HG03280 (cell line): ENCODE measurements around the gene PDCD11.
A peak's percentile ranks its signal among the peaks of the same experiment; 100 is the strongest.
"Not testable (repeated sequence)": the region's sequence is repeated elsewhere in the genome, so short reads cannot be mapped to it uniquely, and the experiment has no call there.

Experiments
- ATAC-seq: cut with Tn5 transposase; IDR thresholded peaks from one replicate; pipeline ENCODE4 v1.9.1; 2021; ENCODE audit warnings: mild to moderate bottlenecking, moderate library complexity; ENCODE audit not compliant: unreplicated experiment

Gene PDCD11

GRCh38 chr10:103473261-103473671 is 76.8 kb downstream of the PDCD11 start:
- no peak for ATAC-seq

GRCh38 chr10:103474077-103474476 is 77.7 kb downstream of the PDCD11 start:
- no peak for ATAC-seq

GRCh38 chr10:103475437-103475836 is 79.0 kb downstream of the PDCD11 start:
- ATAC-seq: no peak

- ATAC-seq: no peak
Measured at GRCh38 chr10:103476046-103476768, 79.8 kb downstream of the PDCD11 start.

- ATAC-seq: no peak
Measured at GRCh38 chr10:103478671-103479070, 82.2 kb downstream of the PDCD11 start.

- ATAC-seq: no peak
Measured at GRCh38 chr10:103479135-103479534, 82.7 kb downstream of the PDCD11 start, which contains the start of gene CALHM3. Gene CALHM3 (minus strand): TSS chr10:103479240. CDS start chr10:103479032, 208 bp downstream.

- no peak for ATAC-seq
Measured at GRCh38 chr10:103480521-103480920, 84.1 kb downstream of the PDCD11 start.

GRCh38 chr10:103481974-103482531 is 85.6 kb downstream of the PDCD11 start:
- peak; percentile 61 for ATAC-seq

GRCh38 chr10:103486635-103487409 is 90.4 kb downstream of the PDCD11 start:
- ATAC-seq: not testable (repeated sequence)

- no peak for ATAC-seq
Measured at GRCh38 chr10:103487410-103487708, 90.9 kb downstream of the PDCD11 start.

GRCh38 chr10:103490986-103491314 is 94.5 kb downstream of the PDCD11 start:
- peak; percentile 5 for ATAC-seq

- ATAC-seq: no peak
Measured at GRCh38 chr10:103491729-103492364, 95.4 kb downstream of the PDCD11 start.

- ATAC-seq: no peak
Measured at GRCh38 chr10:103492655-103493261, 96.3 kb downstream of the PDCD11 start.

- ATAC-seq: no peak
Measured at GRCh38 chr10:103493362-103493915, 97.0 kb downstream of the PDCD11 start, which contains the start of gene NEURL1. Gene NEURL1 (plus strand): TSS chr10:103493705. CDS start chr10:103494388, 683 bp downstream.

GRCh38 chr10:103493916-103494877 is 97.8 kb downstream of the PDCD11 start:
- ATAC-seq: no peak

GRCh38 chr10:103495321-103495720 is 98.9 kb downstream of the PDCD11 start:
- ATAC-seq: no peak
